ENCODE measurements around the gene TMEM256. TPM values are rescaled to one million over a fixed set of nuclear protein-coding genes. Genes with fewer than 3 reads are reported as not detected.
A peak's percentile ranks its signal among the peaks of the same experiment; 100 is the strongest.

Gene TMEM256
- total RNA-seq, 3 donors from 2014 or later (not counting 1 experiment from before 2014, with no cell fraction given): 31.8 to 35.9 (median 34.2) TPM

DNA sequence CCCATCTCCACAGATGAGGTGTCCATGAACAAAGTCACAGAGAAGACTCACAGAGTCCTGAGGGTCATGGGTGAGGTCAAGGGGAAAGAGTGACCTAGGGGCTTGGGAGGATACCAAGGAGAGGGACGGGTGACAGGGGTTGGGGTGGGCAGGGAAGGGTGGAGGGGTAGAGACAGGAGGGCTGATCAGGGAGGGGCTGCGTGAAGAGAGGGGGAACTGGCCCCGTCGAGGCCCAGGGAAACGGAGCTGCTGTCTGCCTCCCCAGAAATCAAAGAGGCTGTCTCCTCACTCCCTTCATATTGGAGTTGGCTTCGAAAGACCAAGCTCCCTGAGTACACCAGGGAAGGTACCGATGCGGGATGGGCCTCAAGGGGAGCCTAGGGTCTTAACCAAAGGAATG is 48.3 kb downstream of the TMEM256 start:
- peaks cover 9 to 33% of the 10 kb centered on the region in 2 donors for H3K4me1 Mint-ChIP-seq

DNA sequence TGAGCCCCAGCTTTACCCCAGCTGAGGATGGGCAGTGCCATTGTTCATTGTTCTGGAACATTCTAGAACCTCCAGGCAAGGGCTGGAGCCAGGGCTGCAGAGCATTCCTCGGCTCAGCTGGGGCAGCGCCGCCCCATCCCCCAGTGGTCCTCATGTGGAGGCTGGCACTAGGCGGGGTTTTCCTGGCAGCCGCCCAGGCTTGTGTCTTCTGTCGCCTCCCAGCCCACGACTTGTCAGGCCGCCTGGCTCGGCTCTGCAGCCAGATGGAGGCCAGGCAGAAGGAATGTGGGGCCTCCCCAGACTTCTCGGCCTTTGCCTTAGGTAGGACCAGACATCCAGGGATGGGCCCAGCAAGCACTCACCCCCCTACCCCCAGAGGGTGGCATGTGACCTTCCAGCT is 48.8 kb downstream of the TMEM256 start, which contains the start of gene TMEM95:
Gene TMEM95, plus strand, starts transcription at position 104 of the 400 bp plus-strand sequence. Its CDS starts 49 bp downstream, at position 153.
- Histone ChIP-seq H3K4me3 (ENCODE audit: low read length) (no peak within 1 kb of the TSS), H3K27me3 (ENCODE audit: control insufficient read depth, insufficient read depth, low read length) (no peaks in the 10 kb centered on the region), H3K9me3 (ENCODE audit: control insufficient read depth, insufficient read depth, low read length) (no peaks in the 10 kb centered on the region), H3K4me1 (ENCODE audit: control insufficient read depth, insufficient read depth, low read length) (peaks cover 45% of the 10 kb centered on the region), H3K36me3 (ENCODE audit: control insufficient read depth, insufficient read depth, low read length) (no peaks in the 10 kb centered on the region), H3K27ac (ENCODE audit: low read length) (no peak within 1 kb of the TSS)
- Mint-ChIP-seq H3K27me3 (ENCODE audit: low read depth in 2 of 2) (no peaks in the 10 kb centered on the region), H3K4me1 (peaks cover 9 to 33% of the 10 kb centered on the region in 2 donors), H3K36me3 (no peaks in the 10 kb centered on the region), H3K27ac (peak within 1 kb of the TSS in 1 of 2 donors; percentile 69), H3K9me3 (no peaks in the 10 kb centered on the region), H3K4me3 (peak within 1 kb of the TSS; percentile 13)
- WGBS (ENCODE audit: insufficient coverage): 86% methylated on average over 10 of the region's 10 CpGs
- TF ChIP-seq, protein P1, sequence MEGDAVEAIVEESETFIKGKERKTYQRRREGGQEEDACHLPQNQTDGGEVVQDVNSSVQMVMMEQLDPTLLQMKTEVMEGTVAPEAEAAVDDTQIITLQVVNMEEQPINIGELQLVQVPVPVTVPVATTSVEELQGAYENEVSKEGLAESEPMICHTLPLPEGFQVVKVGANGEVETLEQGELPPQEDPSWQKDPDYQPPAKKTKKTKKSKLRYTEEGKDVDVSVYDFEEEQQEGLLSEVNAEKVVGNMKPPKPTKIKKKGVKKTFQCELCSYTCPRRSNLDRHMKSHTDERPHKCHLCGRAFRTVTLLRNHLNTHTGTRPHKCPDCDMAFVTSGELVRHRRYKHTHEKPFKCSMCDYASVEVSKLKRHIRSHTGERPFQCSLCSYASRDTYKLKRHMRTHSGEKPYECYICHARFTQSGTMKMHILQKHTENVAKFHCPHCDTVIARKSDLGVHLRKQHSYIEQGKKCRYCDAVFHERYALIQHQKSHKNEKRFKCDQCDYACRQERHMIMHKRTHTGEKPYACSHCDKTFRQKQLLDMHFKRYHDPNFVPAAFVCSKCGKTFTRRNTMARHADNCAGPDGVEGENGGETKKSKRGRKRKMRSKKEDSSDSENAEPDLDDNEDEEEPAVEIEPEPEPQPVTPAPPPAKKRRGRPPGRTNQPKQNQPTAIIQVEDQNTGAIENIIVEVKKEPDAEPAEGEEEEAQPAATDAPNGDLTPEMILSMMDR (IDR thresholded peaks at IDR 0.05): no peak
- ATAC-seq (no peak), DNase-seq (no peak)
- intact Hi-C loops (cut with micrococcal nuclease): loop anchor here (10.0 kb wide), 1 partner anchor 330 kb away; the partner anchor contains the start of genes TP53 and WRAP53

More for the DNA sequence above, 48.3 kb downstream of the TMEM256 start:
- Histone ChIP-seq H3K27me3 (ENCODE audit: control insufficient read depth, insufficient read depth, low read length) (no peaks in the 10 kb centered on the region), H3K4me3 (ENCODE audit: low read length) (no peak overlapping the region), H3K36me3 (ENCODE audit: control insufficient read depth, insufficient read depth, low read length) (no peaks in the 10 kb centered on the region), H3K9me3 (ENCODE audit: control insufficient read depth, insufficient read depth, low read length) (no peaks in the 10 kb centered on the region), H3K27ac (ENCODE audit: low read length) (no peak overlapping the region), H3K4me1 (ENCODE audit: control insufficient read depth, insufficient read depth, low read length) (peaks cover 45% of the 10 kb centered on the region)
- H3K9me3 Mint-ChIP-seq: no peaks in the 10 kb centered on the region
- no peak overlapping the region for H3K4me3 Mint-ChIP-seq
- H3K27me3 Mint-ChIP-seq (ENCODE audit: low read depth in 2 of 2): no peaks in the 10 kb centered on the region
- peak overlapping the region in 1 of 2 donors; percentile 52 for H3K27ac Mint-ChIP-seq
- intact Hi-C loops (cut with micrococcal nuclease): loop anchor here (10.0 kb wide), 1 partner anchor 329 kb away; the partner anchor contains the start of genes TP53 and WRAP53
- ATAC-seq (no peak), DNase-seq (no peak)
- no peaks in the 10 kb centered on the region for H3K36me3 Mint-ChIP-seq
- TF ChIP-seq, protein P1 (IDR thresholded peaks at IDR 0.05): no peak
- 89% methylated on average over 8 of the region's 8 CpGs for WGBS (ENCODE audit: insufficient coverage)

DNA sequence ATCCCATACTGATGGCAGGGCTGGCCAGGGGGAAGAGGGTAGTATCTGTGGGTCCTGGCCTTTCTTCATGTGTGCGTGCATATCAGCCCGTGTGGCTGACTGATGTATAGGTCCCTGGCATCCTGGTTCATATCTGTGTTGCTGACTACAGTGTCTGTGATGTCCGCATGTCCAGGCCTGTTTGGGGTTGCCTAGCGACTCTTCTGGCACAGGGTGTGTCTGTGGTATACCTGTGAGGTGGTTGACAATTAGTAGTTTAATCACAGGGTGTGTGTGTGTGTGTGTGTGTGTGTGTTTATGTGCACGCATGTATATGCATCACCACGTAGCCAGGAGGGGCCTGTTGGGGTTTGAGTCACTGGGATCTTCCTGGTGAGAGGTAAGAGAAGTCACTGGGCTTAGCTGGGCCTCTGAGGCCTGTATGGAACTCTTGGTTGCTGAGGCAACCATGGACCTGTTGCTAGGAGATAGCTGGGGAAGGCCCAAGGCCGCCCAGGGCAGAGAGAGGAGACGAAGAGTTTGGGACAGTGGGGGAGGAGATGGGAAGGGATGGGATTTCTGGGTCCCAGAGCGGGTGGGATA is 49.5 kb downstream of the TMEM256 start:
- Mint-ChIP-seq H3K27me3 (ENCODE audit: low read depth in 2 of 2) (no peaks in the 10 kb centered on the region), H3K4me3 (peak overlapping the region; percentile 13), H3K9me3 (no peaks in the 10 kb centered on the region), H3K4me1 (peaks cover 9 to 38% of the 10 kb centered on the region in 2 donors), H3K36me3 (no peaks in the 10 kb centered on the region), H3K27ac (peak overlapping the region in 1 of 2 donors; percentile 69)
- ATAC-seq (no peak), DNase-seq (peak in 1 of 2 donors; percentile 33)
- H3K4me3 ChIP-seq (ENCODE audit: low read length): no peak overlapping the region
- peaks cover 45% of the 10 kb centered on the region for H3K4me1 ChIP-seq (ENCODE audit: control insufficient read depth, insufficient read depth, low read length)
- no peaks in the 10 kb centered on the region for H3K9me3 ChIP-seq (ENCODE audit: control insufficient read depth, insufficient read depth, low read length)
- 88% methylated on average over 9 of the region's 9 CpGs for WGBS (ENCODE audit: insufficient coverage)
- no peaks in the 10 kb centered on the region for H3K36me3 ChIP-seq (ENCODE audit: control insufficient read depth, insufficient read depth, low read length)
- no peaks in the 10 kb centered on the region for H3K27me3 ChIP-seq (ENCODE audit: control insufficient read depth, insufficient read depth, low read length)
- TF ChIP-seq, protein P1 (IDR thresholded peaks at IDR 0.05): no peak
- intact Hi-C loops (cut with micrococcal nuclease): loop anchor here (5.0 to 10.0 kb wide), 2 partner anchors 83 to 330 kb away; partner anchors contain the start of genes FGF11, TMEM102, TP53 and WRAP53
- no peak overlapping the region for H3K27ac ChIP-seq (ENCODE audit: low read length)

Other genes with a start within 250 kb of the TMEM256 start
- gene ASGR1, start 224.7 kb downstream of the TMEM256 start, total RNA-seq: 1 to 10 TPM in 1 of 3 donors, under 1 TPM in 1, not detected in 1; 0.35 to 1.4 TPM
- 10 to 100 TPM in 1 of 3 donors, 1 to 10 TPM in 2; 6.7 to 11.2 (median 8.6) TPM for gene DLG4, start 184.3 kb downstream of the TMEM256 start, total RNA-seq
- gene ACADVL, start 184.2 kb downstream of the TMEM256 start, total RNA-seq: 100 to 1,000 TPM; 439 to 637 (median 607) TPM
- 10 to 100 TPM; 46.5 to 66.6 (median 61.5) TPM for gene DVL2, start 169.6 kb downstream of the TMEM256 start, total RNA-seq
- 10 to 100 TPM; 19.3 to 32.3 (median 20.8) TPM for gene PHF23, start 164.6 kb downstream of the TMEM256 start, total RNA-seq
- gene GABARAP, start 161.6 kb downstream of the TMEM256 start, total RNA-seq: 100 to 1,000 TPM; 256 to 277 (median 276) TPM
- 100 to 1,000 TPM; 127 to 139 (median 131) TPM for gene CTDNEP1, start 152.4 kb downstream of the TMEM256 start, total RNA-seq
- gene ELP5, start 151.9 kb downstream of the TMEM256 start, total RNA-seq: 10 to 100 TPM; 30.1 to 38.5 (median 30.3) TPM
- 1 to 10 TPM in 2 of 3 donors, under 1 TPM in 1; 0.99 to 1.8 (median 1.7) TPM for gene CLDN7, start 141.6 kb downstream of the TMEM256 start, total RNA-seq
- gene SLC2A4, start 122.4 kb downstream of the TMEM256 start, total RNA-seq: not detected
- under 1 TPM in 1 of 3 donors, not detected in 2; 0.05 TPM for gene YBX2, start 109.5 kb downstream of the TMEM256 start, total RNA-seq
- 100 to 1,000 TPM; 483 to 608 (median 492) TPM for gene EIF5A, start 96.5 kb downstream of the TMEM256 start, total RNA-seq
- gene GPS2, start 88.7 kb downstream of the TMEM256 start, total RNA-seq: 100 to 1,000 TPM; 132 to 146 (median 133) TPM
- 10 to 100 TPM; 48.9 to 57.9 (median 51.4) TPM for gene NEURL4, start 74.8 kb downstream of the TMEM256 start, total RNA-seq
- 100 to 1,000 TPM; 526 to 590 (median 540) TPM for gene ACAP1, start 67.6 kb downstream of the TMEM256 start, total RNA-seq
- gene KCTD11, start 51.9 kb downstream of the TMEM256 start, total RNA-seq: 1 to 10 TPM; 5.6 to 9.7 (median 8.3) TPM
- not detected for gene TMEM95, start 48.9 kb downstream of the TMEM256 start, total RNA-seq
- gene TNK1, start 23.0 kb downstream of the TMEM256 start, total RNA-seq: 1 to 10 TPM in 1 of 3 donors, under 1 TPM in 2; 0.18 to 1.7 (median 0.73) TPM
- gene PLSCR3, start 9.6 kb downstream of the TMEM256 start, total RNA-seq: 10 to 100 TPM; 38.2 to 57.8 (median 47.0) TPM
- gene NLGN2, start 3.7 kb upstream of the TMEM256 start, total RNA-seq: 1 to 10 TPM; 2.8 to 3.4 (median 3.1) TPM
- not detected for gene SPEM1, start 16.2 kb upstream of the TMEM256 start, total RNA-seq
- not detected for gene SPEM2, start 21.5 kb upstream of the TMEM256 start, total RNA-seq
- not detected for gene SPEM3, start 24.8 kb upstream of the TMEM256 start, total RNA-seq
- 1 to 10 TPM; 5.1 to 8.6 (median 7.0) TPM for gene TMEM102, start 31.3 kb upstream of the TMEM256 start, total RNA-seq
- 1 to 10 TPM; 1.2 to 4.2 (median 1.9) TPM for gene FGF11, start 35.4 kb upstream of the TMEM256 start, total RNA-seq
- gene CHRNB1, start 41.0 kb upstream of the TMEM256 start, total RNA-seq: 10 to 100 TPM in 2 of 3 donors, 1 to 10 TPM in 1; 9.8 to 10.4 (median 10.2) TPM
- 10 to 100 TPM; 64.0 to 72.5 (median 68.4) TPM for gene ZBTB4, start 75.5 kb upstream of the TMEM256 start, total RNA-seq
- gene SLC35G6, start 77.3 kb upstream of the TMEM256 start, total RNA-seq: not detected
- 100 to 1,000 TPM; 515 to 879 (median 524) TPM for gene POLR2A, start 80.3 kb upstream of the TMEM256 start, total RNA-seq
- gene TNFSF12, start 145.0 kb upstream of the TMEM256 start, total RNA-seq: 10 to 100 TPM; 49.1 to 62.6 (median 60.3) TPM
- gene TNFSF13, start 154.7 kb upstream of the TMEM256 start, total RNA-seq: 10 to 100 TPM in 1 of 3 donors, 1 to 10 TPM in 2; 2.7 to 11.1 (median 2.7) TPM
- gene SENP3, start 157.8 kb upstream of the TMEM256 start, total RNA-seq: 10 to 100 TPM; 36.9 to 42.3 (median 39.1) TPM
- gene CD68, start 175.5 kb upstream of the TMEM256 start, total RNA-seq: 10 to 100 TPM in 2 of 3 donors, 1 to 10 TPM in 1; 1.4 to 24.7 (median 13.0) TPM
- gene MPDU1, start 179.8 kb upstream of the TMEM256 start, total RNA-seq: 10 to 100 TPM; 26.3 to 29.2 (median 27.1) TPM
- under 1 TPM in 1 of 3 donors, not detected in 2; 0.27 TPM for gene SOX15, start 186.0 kb upstream of the TMEM256 start, total RNA-seq
- 10 to 100 TPM; 23.7 to 40.2 (median 29.5) TPM for gene FXR2, start 210.8 kb upstream of the TMEM256 start, total RNA-seq
- gene SAT2, start 223.7 kb upstream of the TMEM256 start, total RNA-seq: 10 to 100 TPM; 63.0 to 71.6 (median 70.1) TPM
- not detected for gene SHBG, start 226.0 kb upstream of the TMEM256 start, total RNA-seq
- gene ATP1B2, start 246.8 kb upstream of the TMEM256 start, total RNA-seq: under 1 TPM in 2 of 3 donors, not detected in 1; 0.18 to 0.19 TPM

All from natural killer cell (primary cell).